K562 (cell line): Measurements from ENCODE around the gene B3GALT4. TPM values are rescaled to one million over a fixed set of nuclear protein-coding genes. Genes with fewer than 3 reads are reported as not detected.
A peak's percentile ranks its signal among the peaks of the same experiment; 100 is the strongest.

Source experiments
- CBX1 ChIP-seq: sonication (generic); IDR thresholded peaks from 2 replicates; pipeline ENCODE4 v1.6.1; 2016; ENCODE audit warnings: antibody characterized with exemption, low read depth, mild to moderate bottlenecking
- CXXC5 ChIP-seq: fragments of 250-450 bp; sonication (Bioruptor Pico); IDR thresholded peaks from 2 replicates; pipeline ENCODE4 v1.8.0; 2022; ENCODE audit warnings: inconsistent platforms, mild to moderate bottlenecking, moderate library complexity
- E2F4 ChIP-seq: sonication (generic); formaldehyde crosslinking; IDR thresholded peaks from 2 replicates; pipeline ENCODE4 v1.8.0; 2022; ENCODE audit warnings: mild to moderate bottlenecking, low read depth, missing genetic modification reagents
- HLTF ChIP-seq: fragments of 450-650 bp; IDR thresholded peaks from 2 replicates; pipeline ENCODE4 v1.6.1; 2016
- NFIC ChIP-seq: fragments of 450-650 bp; IDR thresholded peaks from 2 replicates; pipeline ENCODE4 v1.6.1; 2017; ENCODE audit warnings: mild to moderate bottlenecking, inconsistent platforms
- PHB ChIP-seq: fragments of 250-450 bp; sonication (Bioruptor Pico); IDR thresholded peaks from 2 replicates; pipeline ENCODE4 v1.5.0; 2021
- SNIP1 ChIP-seq: fragments of 450-650 bp; IDR thresholded peaks from 2 replicates; pipeline ENCODE4 v1.7.1; 2017; ENCODE audit warnings: low read depth, mild to moderate bottlenecking
- TBL1XR1 ChIP-seq, 2 experiments: IDR thresholded peaks; 2 replicates each; pipeline ENCODE4 v1.6.1; 2012; ENCODE audit warnings: improper control_type of control experiment in 2 of 2, low read length in 2 of 2, mild to moderate bottlenecking in 1 of 2
- ZBTB43 ChIP-seq: sonication (generic); formaldehyde crosslinking; IDR thresholded peaks from 2 replicates; pipeline ENCODE4 v1.8.0; 2023; ENCODE audit warnings: mild to moderate bottlenecking, missing genetic modification reagents
- ZEB2 ChIP-seq: fragments of 450-650 bp; IDR thresholded peaks from 2 replicates; pipeline ENCODE4 v1.6.1; 2016
- ZKSCAN1 ChIP-seq: fragments of 150-350 bp; IDR thresholded peaks from 2 replicates; pipeline ENCODE4 v1.6.1; 2016; ENCODE audit warnings: low read depth, low read length
- ZKSCAN8 ChIP-seq: fragments of 200-800 bp; sonication (Bioruptor generic); IDR thresholded peaks from 2 replicates; pipeline ENCODE4 v1.6.1; 2016; ENCODE audit warnings: missing genetic modification characterization, missing compliant biosample characterization
- ZNF224 ChIP-seq: sonication (generic); formaldehyde crosslinking; IDR thresholded peaks from 2 replicates; pipeline ENCODE4 v1.8.0; 2022; ENCODE audit warnings: mild to moderate bottlenecking, missing genetic modification reagents
- ZNF609 ChIP-seq: sonication (generic); formaldehyde crosslinking; IDR thresholded peaks from 2 replicates; pipeline ENCODE4 v1.8.1; 2023; ENCODE audit warnings: missing genetic modification reagents, mild to moderate bottlenecking, borderline replicate concordance
- polyA plus RNA-seq, 8 experiments: library from polyadenylated mRNA; depleted of rRNA in 4 of 8; stranded (reverse) in 5 of 8; unstranded in 3 of 8; fragments of >200 nt; fragmentation: Nextera tagmentation in 2 of 8; fragmentation: Illumina TruSeq in 1 of 8; extraction: Ambion mirVana in 2 of 8; extraction: Trizol in 1 of 8; gene quantifications; 2 replicates each; pipeline versions ENCODE4 v1.2.1 to v1.2.3, GENCODE V29; 2011 to 2014; ENCODE audit warnings: inconsistent platforms in 1 of 8, missing spikeins in 1 of 8
- total RNA-seq, 7 experiments: library from RNA; depleted of rRNA in 6 of 7; stranded (reverse); fragments of >200 nt in 6 of 7; fragmentation: Illumina TruSeq in 2 of 7; extraction: Trizol in 2 of 7; gene quantifications; 2 replicates each; pipeline versions ENCODE4 v1.2.1 to v1.2.3, GENCODE V29; 2011 to 2021; ENCODE audit warnings: low replicate concordance in 1 of 7
- TF ChIP-seq, protein P1 (sequence below): fragments of 450-650 bp; formaldehyde crosslinking; IDR thresholded peaks from 2 replicates; pipeline ENCODE4 v1.4.0; 2022; ENCODE audit warnings: mild to moderate bottlenecking, moderate library complexity
- TF ChIP-seq, protein P2 (sequence below), 2 experiments: fragments of 150-350 bp in 1 of 2; IDR thresholded peaks; 2 replicates each; pipeline ENCODE4 v1.6.1; 2012 to 2016; ENCODE audit warnings: low read depth in 2 of 2, low read length in 2 of 2, mild to moderate bottlenecking in 1 of 2, moderate library complexity in 1 of 2

Gene B3GALT4
- total and polyA plus RNA-seq, 9 of the 15 experiments (the other 6 are each of a cell fraction or from before 2014, with no cell fraction given): 0.11 to 1.3 (median 0.53) TPM; not detected in 1

GRCh38 chr6:33276864-33277662 is at the start of gene B3GALT4 (continued):
- TF ChIP-seq CXXC5 (CRISPR knock-in tag) (peak; percentile 99), SNIP1 (no peak), ZEB2 (no peak), NFIC (peak; percentile 47), ZBTB43 (CRISPR knock-in tag) (no peak), ZKSCAN8 (CRISPR knock-in tag) (no peak), ZNF609 (CRISPR knock-in tag) (peak; percentile 93; the same call in 1 of the 2 replicates), ZNF224 (CRISPR knock-in tag) (no peak), TBL1XR1 (IDR thresholded peaks at IDR 0.05; ENCODE audit: low read length in 2 of 2) (peak; percentile 73 to 79; a peak in 3 of 4 replicates), ZKSCAN1 (peak; percentile 55), HLTF (no peak), E2F4 (CRISPR knock-in tag) (peak; percentile 51; the same call in 1 of the 2 replicates), CBX1 (peak; percentile 79; the same call in 1 of the 2 replicates), PHB (CRISPR knock-in tag) (no peak; the same call in 1 of the 2 replicates)
- TF ChIP-seq, protein P1, sequence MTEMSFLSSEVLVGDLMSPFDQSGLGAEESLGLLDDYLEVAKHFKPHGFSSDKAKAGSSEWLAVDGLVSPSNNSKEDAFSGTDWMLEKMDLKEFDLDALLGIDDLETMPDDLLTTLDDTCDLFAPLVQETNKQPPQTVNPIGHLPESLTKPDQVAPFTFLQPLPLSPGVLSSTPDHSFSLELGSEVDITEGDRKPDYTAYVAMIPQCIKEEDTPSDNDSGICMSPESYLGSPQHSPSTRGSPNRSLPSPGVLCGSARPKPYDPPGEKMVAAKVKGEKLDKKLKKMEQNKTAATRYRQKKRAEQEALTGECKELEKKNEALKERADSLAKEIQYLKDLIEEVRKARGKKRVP: no peak
- TF ChIP-seq, protein P2, sequence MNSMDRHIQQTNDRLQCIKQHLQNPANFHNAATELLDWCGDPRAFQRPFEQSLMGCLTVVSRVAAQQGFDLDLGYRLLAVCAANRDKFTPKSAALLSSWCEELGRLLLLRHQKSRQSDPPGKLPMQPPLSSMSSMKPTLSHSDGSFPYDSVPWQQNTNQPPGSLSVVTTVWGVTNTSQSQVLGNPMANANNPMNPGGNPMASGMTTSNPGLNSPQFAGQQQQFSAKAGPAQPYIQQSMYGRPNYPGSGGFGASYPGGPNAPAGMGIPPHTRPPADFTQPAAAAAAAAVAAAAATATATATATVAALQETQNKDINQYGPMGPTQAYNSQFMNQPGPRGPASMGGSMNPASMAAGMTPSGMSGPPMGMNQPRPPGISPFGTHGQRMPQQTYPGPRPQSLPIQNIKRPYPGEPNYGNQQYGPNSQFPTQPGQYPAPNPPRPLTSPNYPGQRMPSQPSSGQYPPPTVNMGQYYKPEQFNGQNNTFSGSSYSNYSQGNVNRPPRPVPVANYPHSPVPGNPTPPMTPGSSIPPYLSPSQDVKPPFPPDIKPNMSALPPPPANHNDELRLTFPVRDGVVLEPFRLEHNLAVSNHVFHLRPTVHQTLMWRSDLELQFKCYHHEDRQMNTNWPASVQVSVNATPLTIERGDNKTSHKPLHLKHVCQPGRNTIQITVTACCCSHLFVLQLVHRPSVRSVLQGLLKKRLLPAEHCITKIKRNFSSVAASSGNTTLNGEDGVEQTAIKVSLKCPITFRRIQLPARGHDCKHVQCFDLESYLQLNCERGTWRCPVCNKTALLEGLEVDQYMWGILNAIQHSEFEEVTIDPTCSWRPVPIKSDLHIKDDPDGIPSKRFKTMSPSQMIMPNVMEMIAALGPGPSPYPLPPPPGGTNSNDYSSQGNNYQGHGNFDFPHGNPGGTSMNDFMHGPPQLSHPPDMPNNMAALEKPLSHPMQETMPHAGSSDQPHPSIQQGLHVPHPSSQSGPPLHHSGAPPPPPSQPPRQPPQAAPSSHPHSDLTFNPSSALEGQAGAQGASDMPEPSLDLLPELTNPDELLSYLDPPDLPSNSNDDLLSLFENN (IDR thresholded peaks at IDR 0.05; ENCODE audit: low read depth in 2 of 2, low read length in 2 of 2): peak in 1 of 2 experiments; percentile 81; a peak in 1 of 4 replicates
